MCF 10A (cell line): ENCODE results near the gene SAMD11. TPM values are rescaled to one million over a fixed set of nuclear protein-coding genes. Genes with fewer than 3 reads are reported as not detected.
"Not testable (repeated sequence)": the region's sequence is repeated elsewhere in the genome, so short reads cannot be mapped to it uniquely, and the experiment has no call there.

Experiments
- BruUV-seq: library from RNA; stranded (reverse); fragments of 400-500 nt; replicated peaks from 2 replicates; lab custom pipeline; 2021; lab: Mats Ljungman, UMichigan
- CTCF ChIA-PET: fragments of 300-600 bp; sonication (Branson Sonifier 250); formaldehyde crosslinking; extraction: SDS; loops from one replicate; lab custom pipeline; 2021; ENCODE audit warnings: antibody characterized with exemption, inconsistent platforms; lab: Yijun Ruan, JAX
- POLR2A ChIA-PET: fragments of 300-600, 350-650 bp; sonication (Branson Sonifier 250); formaldehyde crosslinking; extraction: SDS; loops from one replicate; lab custom pipeline; 2020; ENCODE audit warnings: antibody characterized with exemption, inconsistent platforms; lab: Yijun Ruan, JAX
- DNase-seq: peaks from one replicate; pipeline ENCODE4 v3.0.0-alpha.2; 2018; ENCODE audit not compliant: unreplicated experiment
- H3K27ac Mint-ChIP-seq: one replicate; pipeline ENCODE4 v1.8.0; 2022; ENCODE audit warnings: mild to moderate bottlenecking, low read depth, mixed read lengths; ENCODE audit not compliant: unreplicated experiment
- H3K27me3 Mint-ChIP-seq: one replicate; pipeline ENCODE4 v1.8.0; 2022; ENCODE audit warnings: mixed read lengths; ENCODE audit not compliant: insufficient read depth, unreplicated experiment
- H3K36me3 Mint-ChIP-seq: one replicate; pipeline ENCODE4 v1.8.0; 2022; ENCODE audit warnings: mild to moderate bottlenecking, moderate library complexity, mixed read lengths; ENCODE audit not compliant: insufficient read depth, unreplicated experiment
- H3K4me1 Mint-ChIP-seq: one replicate; pipeline ENCODE4 v1.8.0; 2022; ENCODE audit warnings: mixed read lengths; ENCODE audit not compliant: insufficient read depth, unreplicated experiment
- H3K4me3 Mint-ChIP-seq: one replicate; pipeline ENCODE4 v1.8.0; 2022; ENCODE audit warnings: mild to moderate bottlenecking, moderate library complexity, mixed read lengths; ENCODE audit not compliant: unreplicated experiment
- H3K9me3 Mint-ChIP-seq: one replicate; pipeline ENCODE4 v1.8.0; 2022; ENCODE audit warnings: mixed read lengths; ENCODE audit not compliant: unreplicated experiment
- intact Hi-C: fragments of 100-400 bp; cut with micrococcal nuclease; formaldehyde crosslinking; loops from 2 replicates; pipeline ENCODE4 v1.14.1; 2022
- total RNA-seq: library from RNA; stranded (reverse); gene quantifications from 2 replicates; pipeline ENCODE4 v1.2.3, GENCODE V29; 2022
- TF ChIP-seq, protein P1 (sequence below): fragments of 200-600 bp; IDR thresholded peaks from one replicate; pipeline ENCODE4 v1.8.0; 2022; ENCODE audit warnings: antibody characterized with exemption, mild to moderate bottlenecking; ENCODE audit not compliant: unreplicated experiment

The SAMD11 gene
- total RNA-seq, 1 experiment from 2014 or later = not detected

DNA sequence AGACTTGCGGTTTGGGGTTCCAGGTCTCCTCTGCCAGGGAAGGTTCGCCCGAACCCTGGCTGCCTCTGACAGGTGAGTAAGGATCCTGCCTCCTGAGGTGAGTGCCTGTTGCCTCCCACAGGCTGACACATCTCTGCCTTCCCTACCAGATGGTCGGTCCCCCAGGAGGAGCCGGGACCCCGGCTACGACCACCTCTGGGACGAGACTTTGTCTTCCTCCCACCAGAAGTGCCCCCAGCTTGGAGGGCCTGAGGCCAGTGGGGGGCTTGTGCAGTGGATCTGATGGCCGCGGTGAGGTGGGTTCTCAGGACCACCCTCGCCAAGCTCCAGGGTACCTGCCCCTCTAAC is 50.5 kb downstream of the SAMD11 start:
- peaks cover 6% of the 10 kb centered on the region for H3K4me1 Mint-ChIP-seq
- no peak overlapping the region for H3K4me3 Mint-ChIP-seq
- CTCF ChIA-PET = interaction anchor here (2.2 kb wide), 1 partner anchor 10 kb away, joined by 5 read pairs; no protein-coding TSS in a partner anchor
- H3K27ac Mint-ChIP-seq = no peak overlapping the region
- no peak for DNase-seq
- no peaks in the 10 kb centered on the region for H3K27me3 Mint-ChIP-seq
- no peaks in the 10 kb centered on the region for H3K9me3 Mint-ChIP-seq
- TF ChIP-seq, protein P1, sequence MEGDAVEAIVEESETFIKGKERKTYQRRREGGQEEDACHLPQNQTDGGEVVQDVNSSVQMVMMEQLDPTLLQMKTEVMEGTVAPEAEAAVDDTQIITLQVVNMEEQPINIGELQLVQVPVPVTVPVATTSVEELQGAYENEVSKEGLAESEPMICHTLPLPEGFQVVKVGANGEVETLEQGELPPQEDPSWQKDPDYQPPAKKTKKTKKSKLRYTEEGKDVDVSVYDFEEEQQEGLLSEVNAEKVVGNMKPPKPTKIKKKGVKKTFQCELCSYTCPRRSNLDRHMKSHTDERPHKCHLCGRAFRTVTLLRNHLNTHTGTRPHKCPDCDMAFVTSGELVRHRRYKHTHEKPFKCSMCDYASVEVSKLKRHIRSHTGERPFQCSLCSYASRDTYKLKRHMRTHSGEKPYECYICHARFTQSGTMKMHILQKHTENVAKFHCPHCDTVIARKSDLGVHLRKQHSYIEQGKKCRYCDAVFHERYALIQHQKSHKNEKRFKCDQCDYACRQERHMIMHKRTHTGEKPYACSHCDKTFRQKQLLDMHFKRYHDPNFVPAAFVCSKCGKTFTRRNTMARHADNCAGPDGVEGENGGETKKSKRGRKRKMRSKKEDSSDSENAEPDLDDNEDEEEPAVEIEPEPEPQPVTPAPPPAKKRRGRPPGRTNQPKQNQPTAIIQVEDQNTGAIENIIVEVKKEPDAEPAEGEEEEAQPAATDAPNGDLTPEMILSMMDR = no peak
- POLR2A ChIA-PET = no interaction called here
- no peaks in the 10 kb centered on the region for H3K36me3 Mint-ChIP-seq
- BruUV-seq = no TSS peak
- intact Hi-C loops = loop anchor here (2.0 kb wide), 1 partner anchor 69 kb away; no protein-coding TSS in a partner anchor

DNA sequence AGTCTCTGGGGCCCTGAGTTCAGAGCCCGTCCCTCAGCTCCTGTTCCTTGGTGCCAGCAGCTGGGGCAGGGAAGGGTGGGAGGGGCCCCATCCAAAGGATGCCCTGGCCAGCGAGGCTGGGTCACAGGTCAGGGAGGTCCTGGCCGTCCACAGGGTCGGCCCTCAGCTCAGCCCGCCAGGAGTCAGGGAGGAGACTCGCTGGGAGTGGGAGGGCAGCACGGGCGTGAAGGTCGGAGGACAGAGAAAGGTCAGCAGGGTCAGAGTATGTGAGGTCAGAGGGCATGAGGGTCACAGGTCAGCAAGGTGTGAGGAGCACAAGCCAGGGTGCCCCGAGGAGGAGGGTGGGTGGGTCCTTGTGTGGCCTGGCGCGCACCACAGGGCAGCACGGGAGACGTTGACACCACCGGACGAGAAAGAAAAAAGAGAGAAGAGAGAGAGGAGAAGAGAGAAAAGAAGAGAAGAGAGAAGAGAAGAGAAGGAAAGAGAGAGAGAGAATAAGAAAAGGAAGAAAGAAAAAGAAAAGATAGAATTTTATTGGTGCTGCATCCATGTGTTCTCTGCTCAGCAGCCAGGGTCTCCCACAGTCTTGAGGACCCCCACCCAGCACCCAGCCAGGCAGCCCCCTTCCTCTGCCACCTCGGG is 51.1 kb downstream of the SAMD11 start:
- ChIA-PET CTCF (interaction anchor here (1.9 to 2.2 kb wide), 2 partner anchors 10 to 89 kb away, joined by 5 to 10 read pairs; no protein-coding TSS in a partner anchor), POLR2A (no interaction called here)
- H3K27me3 Mint-ChIP-seq = no peaks in the 10 kb centered on the region
- BruUV-seq = no TSS peak
- H3K9me3 Mint-ChIP-seq = no peaks in the 10 kb centered on the region
- peaks cover 6% of the 10 kb centered on the region for H3K4me1 Mint-ChIP-seq
- no peak for DNase-seq
- TF ChIP-seq, protein P1 = no peak
- no peak overlapping the region for H3K4me3 Mint-ChIP-seq
- H3K27ac Mint-ChIP-seq = no peak overlapping the region
- H3K36me3 Mint-ChIP-seq = no peaks in the 10 kb centered on the region
- intact Hi-C loops = loop anchor here (2.0 kb wide), 1 partner anchor 70 kb away; no protein-coding TSS in a partner anchor

DNA sequence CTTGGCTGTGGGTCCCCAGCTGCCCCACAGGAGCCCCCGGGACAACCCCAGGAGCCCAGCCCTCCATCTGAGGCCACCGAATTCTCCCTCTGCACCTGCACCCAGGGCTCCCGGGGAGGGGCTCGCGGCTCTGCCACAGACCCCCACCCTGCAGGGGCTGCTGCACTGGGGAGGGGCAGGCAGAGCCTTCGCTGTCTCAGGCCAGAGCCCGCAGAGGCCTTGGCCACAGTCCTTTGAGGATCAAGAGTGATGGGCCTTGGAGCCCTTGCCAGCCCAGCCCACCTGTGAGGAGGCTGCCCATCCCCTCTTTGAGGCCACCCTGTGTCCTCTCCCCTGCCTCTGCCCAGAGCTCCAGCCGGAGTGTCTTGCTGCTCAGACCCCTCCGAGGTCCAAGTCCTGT is 51.6 kb downstream of the SAMD11 start:
- Mint-ChIP-seq H3K9me3 (no peaks in the 10 kb centered on the region), H3K36me3 (no peaks in the 10 kb centered on the region), H3K4me1 (peaks cover 6% of the 10 kb centered on the region), H3K27me3 (no peaks in the 10 kb centered on the region), H3K4me3 (no peak overlapping the region), H3K27ac (no peak overlapping the region)
- ChIA-PET CTCF (interaction anchor here (0.7 to 2.2 kb wide), 8 partner anchors 8 to 88 kb away, joined by 3 to 10 read pairs (median 4); partner anchors contain the start of gene PLEKHN1), POLR2A (interaction anchor here (1.0 to 1.2 kb wide), 2 partner anchors 9 to 78 kb away, joined by 3 to 7 read pairs; partner anchors contain the start of gene PLEKHN1)
- no TSS peak for BruUV-seq
- intact Hi-C loops = loop anchor here (2.0 kb wide), 1 partner anchor 71 kb away; no protein-coding TSS in a partner anchor
- DNase-seq = no peak
- TF ChIP-seq, protein P1 = no peak

DNA sequence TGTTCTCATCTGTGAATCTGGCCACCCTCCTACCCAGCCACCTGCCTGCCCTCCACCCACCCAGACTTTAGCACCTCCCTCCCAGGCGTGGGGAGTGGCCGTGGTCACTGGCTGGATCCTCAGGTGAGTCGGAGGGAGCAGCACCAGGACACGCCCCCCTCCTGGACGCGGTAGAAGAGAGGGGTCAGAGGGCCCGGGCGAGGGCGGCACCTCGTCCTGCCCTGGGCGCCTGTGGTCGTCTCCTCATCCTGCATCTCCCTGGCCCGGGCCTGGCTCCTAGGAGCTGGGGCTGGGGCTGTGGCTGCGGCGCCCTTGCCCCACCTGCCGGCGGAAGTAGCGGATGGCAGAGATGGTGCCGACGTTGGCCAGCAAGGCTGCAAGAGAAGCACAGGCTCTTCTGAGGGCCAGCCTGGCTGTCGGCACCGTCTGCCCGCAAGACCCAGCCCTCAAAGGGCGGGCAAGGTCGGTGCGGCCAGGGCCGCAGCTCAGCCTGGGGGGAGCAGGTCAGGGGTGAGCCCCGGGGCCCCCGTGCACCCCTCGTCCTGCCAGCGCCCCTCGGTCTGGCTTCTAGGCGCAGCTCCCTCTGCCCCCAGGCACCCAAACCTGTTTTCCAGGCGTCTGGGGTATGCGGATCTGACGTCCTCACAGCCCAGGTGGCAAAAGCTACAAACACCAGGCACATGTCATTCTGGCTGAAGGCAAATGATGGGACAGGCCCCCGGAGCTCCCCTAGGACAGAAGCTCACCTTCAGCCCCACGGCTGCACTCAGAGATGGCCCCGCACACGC is 52.4 kb downstream of the SAMD11 start:
- H3K36me3 Mint-ChIP-seq = no peaks in the 10 kb centered on the region
- DNase-seq = peak; percentile 83
- no TSS peak for BruUV-seq
- no peaks in the 10 kb centered on the region for H3K27me3 Mint-ChIP-seq
- POLR2A ChIA-PET = interaction anchor here (0.6 to 1.2 kb wide), 7 partner anchors 10 to 197 kb away, joined by 3 to 7 read pairs (median 3); partner anchors contain the start of genes NOC2L and PLEKHN1
- no peaks in the 10 kb centered on the region for H3K9me3 Mint-ChIP-seq
- no peak overlapping the region for H3K4me3 Mint-ChIP-seq
- peaks cover 6% of the 10 kb centered on the region for H3K4me1 Mint-ChIP-seq
- intact Hi-C loops = loop anchor here (2.0 kb wide), 1 partner anchor 71 kb away; no protein-coding TSS in a partner anchor
- TF ChIP-seq, protein P1 = peak; percentile 73
- H3K27ac Mint-ChIP-seq = no peak overlapping the region
- CTCF ChIA-PET = interaction anchor here (0.6 to 2.2 kb wide), 13 partner anchors 8 to 88 kb away, joined by 3 to 10 read pairs (median 4); partner anchors contain the start of gene PLEKHN1

DNA sequence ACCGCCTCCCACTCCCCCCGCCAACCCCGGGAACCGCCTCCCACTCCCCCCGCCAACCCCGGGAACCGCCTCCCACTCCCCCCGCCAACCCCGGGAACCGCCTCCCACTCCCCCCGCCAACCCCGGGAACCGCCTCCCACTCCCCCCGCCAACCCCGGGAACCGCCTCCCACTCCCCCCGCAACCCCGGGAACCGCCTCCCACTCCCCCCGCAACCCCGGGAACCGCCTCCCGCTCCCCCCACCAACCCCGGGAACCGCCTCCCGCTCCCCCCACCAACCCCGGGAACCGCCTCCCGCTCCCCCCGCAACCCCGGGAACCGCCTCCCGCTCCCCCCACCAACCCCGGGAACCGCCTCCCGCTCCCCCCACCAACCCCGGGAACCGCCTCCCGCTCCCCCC is 53.1 kb downstream of the SAMD11 start:
- DNase-seq, H3K36me3 Mint-ChIP-seq, BruUV-seq, intact Hi-C loops, H3K4me3 Mint-ChIP-seq, H3K4me1 Mint-ChIP-seq, H3K27ac Mint-ChIP-seq, H3K9me3 Mint-ChIP-seq, H3K27me3 Mint-ChIP-seq: not testable (repeated sequence)
- CTCF ChIA-PET = interaction anchor here (0.6 to 1.9 kb wide), 9 partner anchors 8 to 87 kb away, joined by 3 to 10 read pairs (median 4); partner anchors contain the start of gene PLEKHN1
- POLR2A ChIA-PET = interaction anchor here (1.0 to 1.2 kb wide), 3 partner anchors 10 to 198 kb away, joined by 3 to 7 read pairs (median 3); partner anchors contain the start of gene PLEKHN1
